Endodermal cell (in vitro differentiated cells): Measurements from ENCODE around the gene PIGK. TPM values are rescaled to one million over a fixed set of nuclear protein-coding genes. Genes with fewer than 3 reads are reported as not detected.

Experiments used
- DNase-seq: peaks from one replicate; pipeline ENCODE4 v3.0.0-alpha.2; 2017
- H3K27ac ChIP-seq: 2 replicates; pipeline ENCODE4 v1.5.1; 2013; ENCODE audit warnings: mild to moderate bottlenecking, low read depth, low read length, moderate library complexity
- H3K27me3 ChIP-seq: 2 replicates; pipeline ENCODE4 v1.6.1; 2013; ENCODE audit warnings: mild to moderate bottlenecking, low read length, moderate library complexity; ENCODE audit not compliant: insufficient read depth, control insufficient read depth, poor library complexity, severe bottlenecking
- H3K36me3 ChIP-seq: 2 replicates; pipeline ENCODE4 v1.7.0; 2013; ENCODE audit warnings: mild to moderate bottlenecking, low read length, moderate library complexity; ENCODE audit not compliant: control insufficient read depth, insufficient read depth
- H3K4me1 ChIP-seq: one replicate; pipeline ENCODE4 v1.7.0; 2013; ENCODE audit warnings: low read length; ENCODE audit not compliant: control insufficient read depth, insufficient read depth
- H3K4me3 ChIP-seq: 2 replicates; pipeline ENCODE4 v1.5.1; 2013; ENCODE audit warnings: mild to moderate bottlenecking, low read length, moderate library complexity
- H3K9ac ChIP-seq: 2 replicates; pipeline ENCODE4 v1.6.1; 2013; ENCODE audit warnings: mild to moderate bottlenecking, low read length, moderate library complexity; ENCODE audit not compliant: poor library complexity, severe bottlenecking; ENCODE audit errors: extremely low read depth
- H3K9me3 ChIP-seq: 2 replicates; pipeline ENCODE4 v1.6.1; 2013; ENCODE audit warnings: mild to moderate bottlenecking, low read length, moderate library complexity; ENCODE audit not compliant: control insufficient read depth
- H3K27ac Mint-ChIP-seq: 2 replicates; pipeline ENCODE4 v1.8.0; 2020; ENCODE audit warnings: mixed read lengths
- H3K27me3 Mint-ChIP-seq: 2 replicates; pipeline ENCODE4 v1.8.0; 2021; ENCODE audit warnings: mild to moderate bottlenecking, mixed read lengths; ENCODE audit not compliant: insufficient read depth
- H3K36me3 Mint-ChIP-seq: 2 replicates; pipeline ENCODE4 v1.8.0; 2020; ENCODE audit warnings: low read depth, mixed read lengths
- H3K4me1 Mint-ChIP-seq: 2 replicates; pipeline ENCODE4 v1.8.0; 2020; ENCODE audit warnings: mixed read lengths
- H3K4me3 Mint-ChIP-seq: 2 replicates; pipeline ENCODE4 v1.8.0; 2020; ENCODE audit warnings: mild to moderate bottlenecking, moderate library complexity, mixed read lengths
- H3K9me3 Mint-ChIP-seq: 2 replicates; pipeline ENCODE4 v1.8.0; 2020; ENCODE audit warnings: mild to moderate bottlenecking, mixed read lengths
- CTCF ChIP-seq: fragments of 200-600 bp; sonication (generic); conservative IDR thresholded peaks from 2 replicates; pipeline ENCODE4 v1.5.0; 2021; ENCODE audit warnings: antibody characterized with exemption, mild to moderate bottlenecking
- WGBS, 2 experiments: methylation state at CpG; one replicate each; pipeline versions ENCODE4 v1.1.5 to v1.1.7; 2013; ENCODE audit warnings: missing lambda C conversion rate in 2 of 2, mixed read lengths in 1 of 2; ENCODE audit not compliant: insufficient coverage in 1 of 2, insufficient read length in 1 of 2; 5-methylcytosine and 5-hydroxymethylcytosine counted together
- total RNA-seq, 2 donors: library from RNA; stranded (reverse); fragmentation: NEBNext Ultra II Directional in 1 of 2; extraction: Animal tissue kit (Norgen Biotek cat#: 25700) in 1 of 2; gene quantifications; 2 replicates in 1 of 2; 3 replicates in 1 of 2; pipeline ENCODE4 v1.2.1, GENCODE V29; 2021

The PIGK gene
- total RNA-seq, 2 donors from 2014 or later: 19.9 to 26.7 TPM

GRCh38 chr1:77056525-77056924, 162.7 kb downstream of the PIGK start:
- no peaks in the 10 kb centered on the region for H3K4me1 ChIP-seq
- no peak for DNase-seq
- H3K4me3 ChIP-seq: no peak overlapping the region
- H3K36me3 Mint-ChIP-seq: peaks cover 7% of the 10 kb centered on the region
- no peak for TF ChIP-seq CTCF
- no peak overlapping the region for H3K4me3 Mint-ChIP-seq
- no peaks in the 10 kb centered on the region for H3K27me3 ChIP-seq
- no peak overlapping the region for H3K9ac ChIP-seq
- H3K27me3 Mint-ChIP-seq: no peaks in the 10 kb centered on the region
- 92 to 94% methylated on average over 6 to 7 of the region's 7 CpGs for WGBS, 2 experiments
- H3K27ac ChIP-seq: no peak overlapping the region
- peaks cover 4% of the 10 kb centered on the region for H3K4me1 Mint-ChIP-seq
- H3K9me3 ChIP-seq: peaks cover 10% of the 10 kb centered on the region
- no peaks in the 10 kb centered on the region for H3K36me3 ChIP-seq
- H3K27ac Mint-ChIP-seq: no peak overlapping the region
- H3K9me3 Mint-ChIP-seq: peaks cover 4% of the 10 kb centered on the region

- Mint-ChIP-seq H3K27ac (no peak overlapping the region), H3K4me3 (no peak overlapping the region)
- 60 to 83% methylated on average over 1 of the region's 1 CpG for WGBS, 2 experiments
Measured at GRCh38 chr1:77051425-77051824, 167.8 kb downstream of the PIGK start.

GRCh38 chr1:77048615-77049005, 170.6 kb downstream of the PIGK start:
- DNase-seq: no peak
- Mint-ChIP-seq H3K27me3 (no peaks in the 10 kb centered on the region), H3K36me3 (no peaks in the 10 kb centered on the region), H3K27ac (no peak overlapping the region), H3K4me1 (no peaks in the 10 kb centered on the region), H3K4me3 (no peak overlapping the region), H3K9me3 (no peaks in the 10 kb centered on the region)
- no peak overlapping the region for H3K9ac ChIP-seq
- no peak for TF ChIP-seq CTCF
- H3K4me3 ChIP-seq: no peak overlapping the region
- H3K4me1 ChIP-seq: no peaks in the 10 kb centered on the region
- H3K27ac ChIP-seq: no peak overlapping the region
- 91% methylated on average over 1 of the region's 1 CpG; no CpG with 5 or more reads in 1 of the 2 experiments for WGBS, 2 experiments
- H3K27me3 ChIP-seq: no peaks in the 10 kb centered on the region
- no peaks in the 10 kb centered on the region for H3K9me3 ChIP-seq
- no peaks in the 10 kb centered on the region for H3K36me3 ChIP-seq

More at GRCh38 chr1:77051425-77051824, 167.8 kb downstream of the PIGK start:
- Mint-ChIP-seq H3K27me3 (no peaks in the 10 kb centered on the region), H3K9me3 (peaks cover 4% of the 10 kb centered on the region), H3K36me3 (peaks cover 7% of the 10 kb centered on the region), H3K4me1 (no peaks in the 10 kb centered on the region)
- H3K4me1 ChIP-seq: no peaks in the 10 kb centered on the region
- no peak for TF ChIP-seq CTCF
- H3K9ac ChIP-seq: no peak overlapping the region
- H3K4me3 ChIP-seq: no peak overlapping the region
- H3K9me3 ChIP-seq: peaks cover 10% of the 10 kb centered on the region
- H3K27ac ChIP-seq: no peak overlapping the region
- H3K36me3 ChIP-seq: no peaks in the 10 kb centered on the region
- no peaks in the 10 kb centered on the region for H3K27me3 ChIP-seq
- no peak for DNase-seq
